GM18873 (cell line): ENCODE data around the gene FAM120AOS.
"Not testable (repeated sequence)": the region's sequence is repeated elsewhere in the genome, so short reads cannot be mapped to it uniquely, and the experiment has no call there.

Experiments
- ATAC-seq: cut with Tn5 transposase; IDR thresholded peaks from one replicate; pipeline ENCODE4 v1.9.1; 2021; ENCODE audit warnings: mild to moderate bottlenecking, moderate library complexity, moderate number of reproducible peaks; ENCODE audit not compliant: unreplicated experiment, low FRiP score

The FAM120AOS gene

DNA sequence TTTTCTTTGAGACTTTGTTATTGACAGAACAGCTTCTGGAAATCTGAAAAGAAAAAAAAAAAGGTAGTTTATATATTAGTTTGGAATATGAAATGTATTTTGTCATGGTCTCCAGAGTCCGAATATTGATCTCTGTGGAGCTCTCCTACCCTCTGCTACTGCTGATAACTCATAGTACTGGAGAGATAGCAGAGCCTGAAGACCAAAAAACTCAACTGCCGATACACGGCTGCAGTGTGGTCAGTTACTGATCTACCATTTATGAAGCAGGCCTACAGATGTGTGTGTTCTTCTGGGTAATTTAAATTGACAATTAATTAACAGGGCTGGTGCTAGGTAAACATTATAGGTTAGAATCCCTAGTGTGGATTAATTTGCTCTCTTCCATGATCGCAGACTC, 5.7 kb downstream of the FAM120AOS start:
- no peak for ATAC-seq

DNA sequence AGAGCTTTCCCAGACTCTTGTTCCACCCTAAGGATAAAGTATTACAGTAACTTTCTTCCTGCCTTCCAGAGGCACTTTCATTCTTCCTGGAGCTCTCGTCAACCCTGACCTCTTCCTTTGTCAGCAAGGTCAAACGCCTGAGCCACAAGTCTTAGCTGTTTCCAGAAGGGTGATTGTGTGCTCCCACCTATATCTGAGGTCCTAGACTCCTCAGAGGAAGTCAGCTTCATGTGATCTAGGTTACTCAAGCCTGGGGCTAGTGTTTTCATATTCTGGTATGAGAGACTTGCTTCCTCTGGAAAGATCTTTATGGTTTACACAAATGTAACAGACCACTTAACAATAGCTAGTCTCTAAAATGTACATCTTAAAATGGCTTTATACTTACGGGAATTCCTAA, 7.3 kb downstream of the FAM120AOS start:
- no peak for ATAC-seq

DNA sequence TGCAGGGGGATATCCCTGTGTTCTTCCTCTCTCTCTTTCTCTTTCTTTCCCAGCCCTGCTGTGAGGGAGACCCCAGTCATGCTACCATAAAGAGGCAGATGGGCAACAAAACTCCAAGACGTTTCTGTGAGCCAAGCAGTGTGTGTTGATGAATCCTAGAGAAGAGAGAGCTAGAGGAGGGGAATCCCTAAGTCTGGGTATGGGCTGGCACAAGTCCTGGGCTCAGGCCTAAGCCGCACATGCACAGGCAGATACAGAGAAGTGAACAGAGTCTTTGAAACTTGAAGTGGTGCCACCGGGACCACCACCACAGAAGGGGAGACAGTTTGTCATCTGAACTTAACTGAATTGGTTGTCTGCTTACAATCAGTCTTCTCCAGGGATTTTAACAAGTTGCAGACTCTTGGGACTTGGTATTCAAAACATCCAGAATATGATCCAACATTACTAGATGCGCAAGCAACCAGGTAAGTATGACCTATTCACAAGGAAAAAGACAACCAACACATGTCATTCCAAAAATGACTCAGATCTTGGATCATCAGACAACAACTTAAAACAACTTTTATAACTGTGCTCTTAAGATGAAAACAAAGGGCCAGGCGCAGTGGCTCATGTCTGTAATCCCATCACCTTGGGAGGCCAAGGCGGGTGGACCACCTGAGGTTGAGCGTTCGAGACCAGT, 12.3 kb downstream of the FAM120AOS start:
- no peak for ATAC-seq

DNA sequence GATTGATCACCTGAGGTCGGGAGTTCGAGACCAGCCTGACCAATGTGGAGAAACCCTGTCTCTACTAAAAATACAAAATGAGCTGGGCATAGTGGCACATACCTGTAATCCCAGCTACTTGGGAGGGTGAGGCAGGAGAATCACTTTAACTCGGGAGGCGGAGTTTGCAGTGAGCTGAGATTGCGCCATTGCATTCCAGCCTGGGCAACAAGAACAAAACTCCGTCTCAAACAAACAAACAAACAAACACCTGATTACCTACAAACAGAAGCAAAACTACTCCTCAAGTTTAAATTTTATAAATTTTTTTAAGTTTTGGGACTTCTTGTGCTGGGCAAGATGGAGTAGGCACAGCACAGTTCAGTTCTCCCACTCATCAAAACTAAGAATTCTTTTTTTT, 14.1 kb downstream of the FAM120AOS start:
- not testable (repeated sequence) for ATAC-seq

DNA sequence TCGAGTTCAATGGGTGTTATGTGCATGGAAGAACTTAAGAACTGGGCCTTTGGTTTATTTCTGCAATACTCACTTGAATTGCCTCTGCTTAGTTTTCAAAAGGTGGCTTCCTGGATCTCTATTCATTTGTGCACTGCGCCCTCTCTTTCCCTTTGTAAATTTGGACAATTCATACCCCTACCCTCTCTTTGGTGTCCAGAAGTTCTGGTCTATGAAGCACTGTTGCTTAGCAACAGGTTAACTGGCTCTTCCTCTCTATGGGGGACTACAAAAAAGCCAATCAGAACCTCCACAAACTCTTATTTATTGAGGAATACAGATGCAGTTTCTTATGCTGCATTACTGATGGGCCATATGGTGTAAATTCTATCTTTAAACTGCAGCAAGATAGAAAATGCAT, 15.4 kb downstream of the FAM120AOS start:
- no peak for ATAC-seq

DNA sequence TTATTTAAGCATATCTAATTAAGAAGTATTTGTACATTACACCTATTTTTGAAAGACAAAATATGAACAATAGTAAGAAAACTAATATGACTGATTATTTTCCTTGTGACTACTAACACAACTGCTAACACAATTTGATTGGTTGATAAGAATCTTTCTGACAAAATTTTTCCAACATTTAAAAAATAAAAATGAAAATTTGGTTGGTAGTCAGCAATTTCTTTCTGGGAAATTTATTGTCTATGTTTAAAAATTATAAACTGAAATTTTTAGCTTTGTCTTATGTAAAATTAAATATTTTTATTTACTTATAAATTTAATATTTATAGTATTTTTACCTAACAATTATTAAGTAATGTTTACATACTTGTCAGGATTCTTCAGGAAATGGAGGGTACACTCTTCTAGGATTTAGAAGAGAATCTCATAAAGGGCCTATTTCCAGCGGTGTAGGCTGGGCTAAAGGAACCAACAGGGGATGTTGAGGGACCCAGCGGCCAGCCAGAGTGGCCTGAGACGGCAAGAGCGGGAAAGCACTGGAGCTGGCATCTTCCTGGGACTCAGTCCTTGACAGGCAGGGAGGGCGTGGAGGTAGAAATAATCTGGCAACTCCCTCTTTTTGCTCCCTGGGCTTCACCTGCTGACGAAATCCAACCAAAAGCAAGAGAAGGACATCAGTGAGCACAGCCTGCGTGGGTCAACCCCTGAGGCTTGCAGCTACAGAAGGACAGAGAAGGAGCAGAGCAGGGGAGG, 16.6 kb downstream of the FAM120AOS start:
- ATAC-seq: no peak

DNA sequence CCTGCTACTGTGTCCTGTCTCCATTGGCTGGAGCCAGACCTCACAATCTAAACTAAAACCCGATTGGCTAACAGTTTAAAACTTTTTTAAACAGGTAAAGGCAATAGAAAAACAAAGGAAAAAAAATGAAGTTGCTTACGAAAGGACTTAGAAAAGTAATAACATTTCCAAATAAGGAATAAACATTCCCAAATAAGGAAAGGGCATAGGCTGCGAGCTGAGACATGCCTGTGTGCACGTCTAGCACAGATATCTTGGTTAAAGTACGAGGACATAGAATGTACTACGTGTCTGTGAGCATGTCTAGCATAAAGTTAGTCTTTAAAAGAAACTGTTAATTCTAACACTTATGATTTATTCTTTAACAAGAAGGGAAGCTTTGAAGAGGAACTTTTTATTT, 17.2 kb downstream of the FAM120AOS start:
- ATAC-seq: no peak

DNA sequence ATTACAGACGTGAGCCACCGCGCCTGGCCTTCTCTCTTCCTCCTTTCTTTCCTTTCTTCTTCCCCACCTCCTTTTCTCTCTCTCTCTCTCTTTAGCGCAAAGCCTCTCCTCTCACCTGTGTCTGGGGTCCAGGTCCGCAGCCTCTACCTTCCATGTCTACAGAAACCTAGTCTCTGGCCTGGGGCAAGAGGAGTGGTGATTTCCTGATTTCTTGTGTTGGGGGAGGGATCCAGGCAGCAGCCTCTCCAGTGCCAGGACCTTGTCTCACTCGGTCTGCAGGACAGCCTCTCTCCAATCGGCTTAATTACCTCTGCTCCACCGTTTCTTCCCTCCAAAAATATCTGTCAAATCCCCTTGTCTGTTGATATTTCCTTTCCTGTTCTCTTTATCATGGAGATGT, 18.0 kb downstream of the FAM120AOS start:
- ATAC-seq: no peak

DNA sequence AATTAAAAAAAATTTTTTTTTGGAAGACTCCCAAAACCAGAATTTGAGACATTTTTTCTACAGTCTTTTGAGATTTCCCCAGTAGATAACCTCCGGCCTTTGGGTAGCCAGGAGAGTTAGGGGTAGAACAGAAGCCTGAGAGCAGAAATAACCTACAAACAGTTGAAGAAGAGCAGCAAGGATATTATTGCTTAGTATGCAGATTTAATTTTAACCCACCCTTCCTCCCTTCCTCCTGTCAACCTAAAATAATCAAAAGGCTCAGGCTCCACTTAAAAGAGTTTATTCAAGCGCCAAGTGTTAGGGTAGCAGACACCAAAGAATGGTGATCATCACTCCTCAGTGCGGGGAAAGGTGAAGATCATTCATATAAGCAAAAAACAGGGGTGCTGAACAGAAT, 19.3 kb downstream of the FAM120AOS start:
- ATAC-seq: no peak

DNA sequence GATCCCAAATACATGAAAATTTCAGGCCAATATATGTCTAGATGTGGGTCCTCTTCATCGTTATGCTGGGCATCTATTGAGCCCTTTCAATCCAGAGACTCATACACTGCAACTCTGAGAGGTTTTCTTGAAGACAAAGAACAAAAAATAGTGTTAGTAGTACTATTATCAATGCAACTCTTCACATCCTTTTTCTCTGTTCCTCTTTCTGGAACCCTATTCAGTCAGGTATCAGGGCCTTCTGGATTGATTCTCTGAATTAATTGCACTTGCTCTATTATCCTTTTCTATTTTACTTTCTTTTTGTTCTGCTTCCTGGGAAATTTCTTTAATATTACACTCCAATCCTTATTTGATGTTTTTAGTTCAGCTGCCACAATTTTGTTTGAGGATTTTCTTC, 20.4 kb downstream of the FAM120AOS start:
- no peak for ATAC-seq

DNA sequence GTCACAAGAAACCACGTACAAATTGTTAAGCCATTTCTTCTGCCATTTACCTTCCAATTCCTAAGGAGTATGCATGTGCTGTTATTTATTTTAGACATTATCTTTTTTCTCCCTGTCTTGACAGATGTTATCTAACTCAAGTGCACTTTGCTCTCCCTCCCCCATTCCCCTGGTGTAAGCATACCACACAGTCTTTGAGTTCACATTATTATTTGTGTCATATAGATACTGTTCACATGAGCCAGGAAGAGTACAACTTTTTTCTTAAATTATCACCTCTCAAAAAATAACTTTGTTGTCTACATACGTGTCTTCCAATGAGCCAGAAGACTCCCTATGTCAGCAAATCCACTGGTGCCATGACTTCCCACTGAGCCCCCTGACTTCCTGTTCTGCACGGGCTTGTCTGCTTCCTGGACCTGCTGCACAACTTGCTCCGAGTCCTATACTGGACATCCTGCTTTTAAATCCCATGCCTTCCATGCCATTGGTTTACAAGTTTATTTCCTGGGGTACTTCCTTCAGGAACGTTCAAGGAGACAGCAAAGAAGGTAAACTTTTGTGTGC, 21.8 kb downstream of the FAM120AOS start:
- ATAC-seq: no peak

DNA sequence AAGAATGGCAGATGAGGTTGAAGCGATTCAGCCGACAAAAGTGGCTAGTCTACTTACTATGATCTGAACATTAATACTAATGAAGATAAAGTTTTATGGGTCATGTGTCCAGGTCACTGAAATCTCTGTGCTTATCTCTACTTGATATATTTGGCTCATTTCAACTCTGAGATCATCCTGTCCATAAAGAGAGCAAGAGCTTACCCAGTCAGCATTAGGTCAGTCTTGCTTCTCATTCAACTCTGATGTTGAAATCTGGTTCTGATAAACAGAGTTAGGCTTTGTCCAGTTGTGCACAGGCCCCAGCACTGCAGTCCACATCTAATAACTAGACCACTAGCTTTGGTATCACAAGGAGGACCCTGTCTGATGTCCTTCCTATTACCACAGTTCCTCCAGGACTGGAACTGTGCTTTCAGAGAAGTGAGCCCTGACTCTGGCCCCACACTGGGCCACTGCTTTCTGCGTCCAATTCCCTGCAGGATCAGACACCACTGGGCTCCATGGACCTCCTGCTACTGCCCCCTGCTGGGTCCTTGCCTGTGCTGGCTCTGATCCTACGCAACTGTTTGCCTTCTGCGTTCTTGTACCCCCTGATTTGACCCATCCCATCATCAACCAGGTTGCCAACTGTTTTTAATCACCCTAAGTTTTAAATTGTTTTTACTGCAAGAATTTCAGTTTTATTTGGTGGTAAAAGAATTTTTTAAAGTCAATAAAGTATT, 25.6 kb downstream of the FAM120AOS start:
- ATAC-seq: no peak

DNA sequence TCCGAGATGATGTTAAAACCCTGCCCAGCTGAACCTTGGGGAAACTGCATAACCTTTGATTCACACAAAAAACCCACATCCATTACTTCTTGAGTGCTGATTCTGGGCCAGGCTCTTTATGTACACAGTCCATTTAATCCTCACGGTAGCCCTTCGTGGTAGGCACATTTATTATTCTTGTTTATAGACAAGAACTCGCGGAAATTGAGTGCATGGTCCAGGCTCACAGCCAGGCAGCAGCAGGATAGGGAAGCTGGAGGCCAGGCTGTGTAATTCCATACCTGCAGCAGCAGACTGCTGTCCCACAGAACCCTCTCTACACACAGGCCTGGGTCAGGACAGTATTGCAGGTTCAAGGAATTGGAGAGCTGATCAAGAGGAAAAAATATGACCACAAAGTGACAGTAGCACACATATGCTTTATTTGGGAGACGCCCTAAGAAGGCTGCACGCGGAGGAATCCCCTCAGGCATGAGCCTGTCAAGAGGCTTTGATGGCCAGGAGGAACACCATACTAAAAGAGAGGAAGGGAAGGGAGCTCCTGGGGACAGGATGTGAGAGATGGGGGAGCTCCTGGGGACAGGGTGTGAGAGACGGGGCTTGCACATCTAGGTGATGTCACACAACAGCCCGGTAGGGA, 30.3 kb downstream of the FAM120AOS start:
- no peak for ATAC-seq

DNA sequence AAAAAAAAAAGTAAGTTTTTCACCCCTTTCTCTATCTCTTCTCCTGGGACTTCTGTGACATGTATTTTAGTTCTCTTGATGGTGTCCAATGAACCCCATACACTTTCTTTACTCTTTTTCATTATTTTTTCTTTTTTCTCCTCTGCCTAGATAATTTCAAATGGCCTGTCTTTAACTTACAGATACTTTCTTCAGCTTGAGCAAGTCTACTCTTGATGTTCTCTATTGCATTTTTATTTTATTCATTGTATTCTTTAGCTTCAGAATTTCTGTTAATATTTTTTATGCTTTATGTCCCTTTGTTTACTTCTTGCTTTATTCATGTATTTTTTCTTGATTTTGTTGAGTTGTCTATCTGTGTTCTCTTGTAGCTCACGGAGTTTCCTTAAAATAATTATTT, 34.4 kb downstream of the FAM120AOS start:
- ATAC-seq: no peak

DNA sequence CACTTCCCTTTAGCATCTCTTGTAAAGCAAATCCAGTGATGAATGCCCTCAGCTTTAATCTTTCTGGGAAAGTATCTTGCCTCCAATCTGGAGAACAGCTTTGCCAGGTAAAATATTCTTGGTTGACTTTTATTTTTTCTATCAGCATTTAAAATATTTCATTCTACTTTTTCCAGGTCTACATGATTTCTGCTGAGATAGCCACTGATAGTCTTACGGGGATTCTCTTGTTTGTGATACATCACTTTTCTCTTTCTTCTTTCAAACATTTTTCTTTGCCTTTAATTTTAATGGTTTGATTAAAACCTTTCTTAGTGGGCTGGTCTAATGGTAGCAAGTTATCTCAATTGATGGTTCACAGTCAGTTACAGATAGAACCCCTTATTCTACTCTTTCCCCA, 35.8 kb downstream of the FAM120AOS start:
- ATAC-seq: no peak

DNA sequence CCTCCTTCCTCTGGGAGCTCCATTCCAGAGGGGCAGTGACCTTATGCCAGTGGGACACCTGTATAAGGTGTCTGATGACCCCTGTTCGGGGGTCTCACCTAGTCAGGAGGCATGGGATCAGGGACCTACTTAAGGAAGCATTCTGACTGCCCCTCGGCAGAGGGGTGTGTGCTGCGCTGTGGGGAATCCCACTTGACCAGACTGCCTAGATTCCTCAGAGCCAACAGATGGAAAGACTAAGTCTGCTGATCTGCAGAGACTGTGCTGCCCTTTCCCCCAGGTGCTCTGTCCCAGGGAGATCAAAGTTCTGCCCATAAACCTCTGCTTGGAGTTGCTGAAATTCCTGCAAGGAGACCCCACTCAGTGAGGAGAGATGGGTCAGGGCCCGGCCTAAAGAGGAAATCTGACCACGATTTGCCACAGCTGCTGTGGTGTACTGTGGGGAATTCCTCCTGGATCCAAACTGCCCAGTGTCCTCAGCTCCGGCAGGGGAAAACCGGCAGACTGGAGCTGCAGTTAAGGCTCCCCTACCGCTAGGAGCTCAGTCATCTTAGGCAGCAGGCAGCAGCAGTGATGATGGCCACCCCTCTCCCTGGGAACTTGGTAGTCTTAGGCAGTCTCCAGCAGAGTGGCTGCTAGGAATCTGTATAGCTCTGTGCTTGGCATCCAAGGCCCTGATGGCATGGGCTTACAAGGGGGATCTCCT, 36.7 kb downstream of the FAM120AOS start:
- ATAC-seq: no peak

DNA sequence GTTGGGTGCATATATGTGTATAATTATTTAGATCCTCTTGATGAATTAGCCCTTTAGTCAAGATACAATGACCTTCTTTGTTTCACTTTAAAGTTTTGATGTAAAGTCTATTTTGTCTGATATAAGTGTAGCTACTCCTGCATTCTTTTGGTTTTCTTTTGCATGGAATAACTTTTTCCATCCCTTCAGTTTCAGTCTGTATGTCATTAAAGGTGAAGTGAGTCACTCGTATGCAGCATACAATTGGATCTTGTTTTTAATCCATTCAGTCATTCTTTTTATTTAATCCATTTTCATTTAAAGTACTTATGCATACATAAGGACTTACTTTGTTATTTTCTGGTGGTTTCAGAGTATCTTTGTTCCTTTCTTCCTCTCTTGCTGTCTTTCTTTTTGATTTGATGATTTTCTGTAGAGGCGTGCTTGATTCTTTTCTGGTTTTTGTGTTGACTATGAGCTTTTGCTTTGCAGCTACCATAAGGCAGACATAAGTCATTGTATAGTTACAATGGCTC, 38.1 kb downstream of the FAM120AOS start:
- no peak for ATAC-seq

DNA sequence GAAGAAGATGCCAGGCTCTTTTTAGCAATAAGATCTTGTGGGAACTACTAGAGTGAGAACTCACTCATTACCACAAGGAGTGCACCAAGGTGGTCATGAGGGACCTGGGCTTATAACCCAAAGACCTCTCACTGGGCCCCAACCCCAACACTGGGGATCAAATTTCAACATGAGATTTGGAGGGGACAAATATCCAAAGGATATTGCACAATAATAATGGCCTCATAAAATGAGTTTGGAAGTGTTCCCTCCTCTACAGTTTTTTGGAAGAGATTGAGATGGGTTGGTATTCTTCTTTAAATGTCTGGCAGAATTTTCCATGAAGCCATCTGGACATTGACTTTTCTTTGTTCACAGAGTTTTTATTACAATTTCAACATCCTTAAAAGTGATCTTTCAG, 39.9 kb downstream of the FAM120AOS start:
- ATAC-seq: no peak

DNA sequence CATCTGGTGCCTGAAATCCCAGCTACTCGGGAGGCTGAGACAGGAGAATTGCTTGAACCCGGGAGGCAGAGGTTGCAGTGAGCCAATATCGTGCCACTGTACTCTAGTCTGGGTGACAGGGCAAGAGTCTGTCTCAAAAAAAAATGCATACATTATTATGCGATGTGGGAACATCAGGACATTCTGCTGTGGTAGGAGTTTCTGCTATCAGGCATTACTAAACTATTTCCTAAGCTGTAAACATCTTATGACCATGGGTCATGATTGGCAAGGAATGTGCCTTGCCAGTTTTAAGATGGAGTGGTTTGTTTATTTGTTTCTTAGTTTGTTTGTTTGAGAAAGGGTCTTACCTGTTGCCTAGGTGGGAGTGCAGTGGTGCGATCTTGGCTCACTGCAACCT, 47.0 kb downstream of the FAM120AOS start:
- no peak for ATAC-seq

DNA sequence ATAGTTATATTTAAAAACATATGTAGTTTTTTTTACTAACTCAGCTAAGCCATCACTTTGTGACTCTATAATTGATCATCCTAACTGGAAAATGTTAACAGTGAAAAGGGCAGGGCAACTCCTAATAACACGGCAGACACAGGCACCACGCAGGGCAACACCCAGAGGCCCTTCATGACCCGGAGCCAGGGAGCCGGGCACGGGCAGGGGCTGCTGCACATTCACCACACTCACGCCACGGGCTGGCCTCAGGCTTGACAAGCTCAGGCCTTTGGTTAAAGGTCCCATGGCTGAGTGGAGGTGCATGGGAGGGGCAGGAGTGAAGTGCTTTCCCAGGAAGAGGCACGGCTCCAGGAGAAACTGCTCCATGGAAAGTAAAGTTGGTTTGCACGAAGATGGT, 54.9 kb downstream of the FAM120AOS start:
- no peak for ATAC-seq
